GM12878 (cell line): Measurements from ENCODE around the gene DIO3. TPM values are rescaled to one million over a fixed set of nuclear protein-coding genes. Genes with fewer than 3 reads are reported as not detected.

Experiments used
- ATAC-seq: fragments of 200-7000 bp; cut with Tn5 transposase; 3 replicates; pipeline ENCODE4 v1.9.1; 2020; ENCODE audit warnings: mild to moderate bottlenecking, moderate library complexity
- BruUV-seq: library from RNA; stranded (reverse); fragments of 400-500 nt; replicated peaks from 2 replicates; lab custom pipeline; 2021; lab: Mats Ljungman, UMichigan
- CTCF ChIA-PET: fragments of 300-600 bp; sonication (Branson Sonifier 250); formaldehyde crosslinking; extraction: SDS; loops from one replicate; lab custom pipeline; 2021; ENCODE audit warnings: inconsistent platforms; lab: Yijun Ruan, JAX
- POLR2A ChIA-PET: fragments of 350-600 bp; formaldehyde crosslinking; extraction: SDS; loops from one replicate; lab custom pipeline; 2021; ENCODE audit warnings: inconsistent platforms; lab: Charles Lee
- RAD21 ChIA-PET: fragments of 300-600 bp; sonication (Branson Sonifier 250); formaldehyde crosslinking; loops from one replicate; lab custom pipeline; 2023; ENCODE audit warnings: antibody characterized with exemption; ENCODE audit not compliant: unreplicated experiment; lab: Charles Lee
- SMC1A ChIA-PET: fragments of 300-600 bp; sonication (Branson Sonifier 250); formaldehyde crosslinking; loops from one replicate; lab custom pipeline; 2023; ENCODE audit not compliant: unreplicated experiment, uncharacterized antibody; lab: Charles Lee
- DNase-seq: peaks from one replicate; pipeline ENCODE4 v3.0.0-alpha.2; 2011; ENCODE audit warnings: low read depth, low spot score
- FAIRE-seq: peaks from 3 replicates; lab custom pipeline; 2011; peaks lifted over from hg19 to GRCh38; lab: Jason Lieb, UNC
- H2AFZ ChIP-seq: 2 replicates; pipeline ENCODE4 v1.6.0; 2011; ENCODE audit warnings: low read depth, low read length, control low read depth; ENCODE audit not compliant: control insufficient read depth
- H3K27ac ChIP-seq: 2 replicates; pipeline ENCODE4 v1.5.1; 2011; ENCODE audit warnings: control low read depth; ENCODE audit not compliant: control insufficient read depth, insufficient read depth
- H3K27me3 ChIP-seq, 2 experiments: replicated peaks in 1 of 2; 2 replicates each; pipeline versions ENCODE4 v1.6.0 to v1.6.1; 2011; ENCODE audit warnings: low read length in 1 of 2; ENCODE audit not compliant: control insufficient read depth in 2 of 2, insufficient read depth in 2 of 2
- H3K36me3 ChIP-seq, 2 experiments: 2 replicates each; pipeline ENCODE4 v1.5.1; 2011; ENCODE audit warnings: low read length in 1 of 2; ENCODE audit not compliant: control insufficient read depth in 2 of 2, insufficient read depth in 2 of 2
- H3K4me1 ChIP-seq: 2 replicates; pipeline ENCODE4 v1.6.1; 2011; ENCODE audit warnings: mild to moderate bottlenecking, low read length, moderate library complexity, mixed read lengths; ENCODE audit not compliant: control insufficient read depth, insufficient read depth
- H3K4me2 ChIP-seq: 2 replicates; pipeline ENCODE4 v1.6.0; 2011; ENCODE audit warnings: control low read depth; ENCODE audit not compliant: control insufficient read depth, insufficient read depth
- H3K4me3 ChIP-seq: fragments of 200-600 bp; sonication (generic); 2 replicates; pipeline ENCODE4 v1.5.1; 2016
- H3K79me2 ChIP-seq: 2 replicates; pipeline ENCODE4 v1.6.0; 2011; ENCODE audit warnings: low read length; ENCODE audit not compliant: control insufficient read depth, insufficient read depth
- H3K9ac ChIP-seq: 2 replicates; pipeline ENCODE4 v1.8.0; 2011; ENCODE audit warnings: low read length, control low read depth, mixed read lengths; ENCODE audit not compliant: control insufficient read depth, insufficient read depth
- H3K9me3 ChIP-seq: replicated peaks from 3 replicates; pipeline ENCODE4 v1.5.1; 2011; ENCODE audit warnings: mild to moderate bottlenecking, low read length; ENCODE audit not compliant: control insufficient read depth, insufficient read depth
- H4K20me1 ChIP-seq: 2 replicates; pipeline ENCODE4 v1.6.0; 2011; ENCODE audit not compliant: control insufficient read depth, insufficient read depth
- BCL3 ChIP-seq: IDR thresholded peaks from 2 replicates; pipeline ENCODE4 v1.6.1; 2011; ENCODE audit warnings: borderline replicate concordance, low read depth, mild to moderate bottlenecking, moderate library complexity, low read length; ENCODE audit not compliant: insufficient read depth, poor library complexity, severe bottlenecking
- BMI1 ChIP-seq: fragments of 450-650 bp; IDR thresholded peaks from 2 replicates; pipeline ENCODE4 v1.6.1; 2016; ENCODE audit warnings: mild to moderate bottlenecking, moderate library complexity, borderline replicate concordance
- BRCA1 ChIP-seq: IDR thresholded peaks from 2 replicates; pipeline ENCODE4 v1.6.1; 2011; ENCODE audit warnings: low read depth, low read length, improper control_type of control experiment
- EED ChIP-seq: sonication (generic); IDR thresholded peaks from 2 replicates; pipeline ENCODE4 v1.6.1; 2016; ENCODE audit warnings: antibody characterized with exemption, low read depth
- EZH2 ChIP-seq: IDR thresholded peaks from 2 replicates; pipeline ENCODE4 v1.6.1; 2012; ENCODE audit warnings: low read depth, mild to moderate bottlenecking, control low read depth, inconsistent platforms, low read length, borderline replicate concordance; ENCODE audit not compliant: control insufficient read depth
- IKZF2 ChIP-seq, 2 experiments: fragments of 450-650 bp; IDR thresholded peaks; 2 replicates each; pipeline ENCODE4 v1.6.1; 2017; ENCODE audit warnings: mild to moderate bottlenecking in 2 of 2, moderate library complexity in 2 of 2
- MTA3 ChIP-seq: IDR thresholded peaks from 2 replicates; pipeline ENCODE4 v1.6.1; 2012; ENCODE audit warnings: low read length, inconsistent platforms, borderline replicate concordance
- NR2F1 ChIP-seq: fragments of 450-650 bp; conservative IDR thresholded peaks from 2 replicates; pipeline ENCODE4 v1.6.1; 2017; ENCODE audit warnings: mild to moderate bottlenecking
- NRF1 ChIP-seq: conservative IDR thresholded peaks from 2 replicates; pipeline ENCODE4 v1.6.1; 2011; ENCODE audit warnings: mild to moderate bottlenecking, low read depth, low read length, improper control_type of control experiment
- PAX8 ChIP-seq: fragments of 450-650 bp; IDR thresholded peaks from 2 replicates; pipeline ENCODE4 v1.6.1; 2017; ENCODE audit warnings: mild to moderate bottlenecking, moderate library complexity
- POU2F2 ChIP-seq: IDR thresholded peaks from 3 replicates; pipeline ENCODE4 v1.6.1; 2011; ENCODE audit warnings: low read depth, mild to moderate bottlenecking, low read length, borderline replicate concordance
- RAD51 ChIP-seq: fragments of 450-650 bp; IDR thresholded peaks from 2 replicates; pipeline ENCODE4 v1.6.1; 2016; ENCODE audit warnings: moderate library complexity, mild to moderate bottlenecking, inconsistent platforms
- RCOR1 ChIP-seq: conservative IDR thresholded peaks from 2 replicates; pipeline ENCODE4 v1.6.1; 2012; ENCODE audit warnings: low read depth, low read length, improper control_type of control experiment
- SIX5 ChIP-seq: IDR thresholded peaks from 2 replicates; pipeline ENCODE4 v1.6.1; 2011; ENCODE audit warnings: mild to moderate bottlenecking, low read depth, low read length, moderate library complexity; ENCODE audit not compliant: severe bottlenecking
- SMAD1 ChIP-seq: fragments of 450-650 bp; IDR thresholded peaks from 2 replicates; pipeline ENCODE4 v1.6.1; 2018; ENCODE audit warnings: mild to moderate bottlenecking, low read depth; ENCODE audit not compliant: partially characterized antibody
- SREBF1 ChIP-seq: IDR thresholded peaks from 2 replicates; pipeline ENCODE4 v1.6.1; 2012; ENCODE audit warnings: mild to moderate bottlenecking, low read length
- STAT1 ChIP-seq: fragments of 450-650 bp; conservative IDR thresholded peaks from 2 replicates; pipeline ENCODE4 v1.6.1; 2014; ENCODE audit warnings: antibody characterized with exemption, mild to moderate bottlenecking
- TAF1 ChIP-seq: IDR thresholded peaks from 2 replicates; pipeline ENCODE4 v1.6.1; 2011; ENCODE audit warnings: mild to moderate bottlenecking, low read depth, low read length, borderline replicate concordance
- ZNF24 ChIP-seq: fragments of 450-650 bp; IDR thresholded peaks from 2 replicates; pipeline ENCODE4 v1.6.1; 2017; ENCODE audit warnings: antibody characterized with exemption, mild to moderate bottlenecking
- WGBS: methylation state at CpG from one replicate; pipeline ENCODE4 v1.1.6; 2016; ENCODE audit warnings: low lambda C conversion rate; ENCODE audit not compliant: insufficient replicate concordance, insufficient coverage; ENCODE audit errors: missing lambda C conversion rate; 5-methylcytosine and 5-hydroxymethylcytosine counted together
- in situ Hi-C: fragments of 300-500 bp; cut with MboI; formaldehyde crosslinking; loops from 9 replicates; pipeline ENCODE4 v1.14.3; 2018; ENCODE audit warnings: mixed read lengths
- intact Hi-C: fragments of 100-400 bp; cut with micrococcal nuclease; formaldehyde crosslinking; loops from one replicate; pipeline ENCODE4 v1.14.2; 2022; ENCODE audit not compliant: unreplicated experiment
- polyA plus RNA-seq, 11 experiments: library from polyadenylated mRNA; depleted of rRNA in 4 of 11; unstranded in 6 of 11; stranded (reverse) in 5 of 11; fragments of >200 nt; fragmentation: Nextera tagmentation in 4 of 11; fragmentation: Illumina TruSeq in 1 of 11; extraction: Ambion mirVana in 4 of 11; extraction: Trizol in 1 of 11; gene quantifications; 1 replicate in 1 of 11; 2 replicates in 10 of 11; pipeline versions ENCODE4 v1.2.1 to v1.2.3, GENCODE V29; 2011 to 2016; ENCODE audit warnings: inconsistent platforms in 2 of 11, missing spikeins in 2 of 11, low read depth in 1 of 11
- total RNA-seq, 4 experiments: library from RNA; depleted of rRNA in 3 of 4; stranded (reverse); fragments of >200 nt in 3 of 4; fragmentation: Illumina TruSeq in 1 of 4; extraction: Trizol in 1 of 4; gene quantifications; 2 replicates each; pipeline versions ENCODE4 v1.2.1 to v1.2.3, GENCODE V29; 2013 to 2021

Gene DIO3
- total and polyA plus RNA-seq, 10 of the 15 experiments (the other 5 are each of a cell fraction or from before 2014, with no cell fraction given) = not detected

GRCh38 chr14:101588990-101589389, 27.7 kb downstream of the DIO3 start:
- H2AFZ ChIP-seq = no peak overlapping the region
- in situ Hi-C loops = no loop called here
- ChIA-PET SMC1A (no interaction called here), RAD21 (no interaction called here), CTCF (no interaction called here), POLR2A (no interaction called here)
- intact Hi-C loops = no loop called here
- no peak overlapping the region for H3K4me3 ChIP-seq
- H4K20me1 ChIP-seq = no peaks in the 10 kb centered on the region
- WGBS = 14% methylated on average over 6 of the region's 6 CpGs
- no peaks in the 10 kb centered on the region for H3K4me1 ChIP-seq
- H3K9ac ChIP-seq = no peak overlapping the region
- H3K9me3 ChIP-seq = no peaks in the 10 kb centered on the region
- ATAC-seq (no peak), DNase-seq (no peak), FAIRE-seq (no peak)
- H3K79me2 ChIP-seq = no peaks in the 10 kb centered on the region
- H3K27me3 ChIP-seq = no peaks in the 10 kb centered on the region
- no peak overlapping the region for H3K27ac ChIP-seq
- no TSS peak for BruUV-seq
- no peak overlapping the region for H3K4me2 ChIP-seq
- H3K36me3 ChIP-seq = no peaks in the 10 kb centered on the region
- TF ChIP-seq BMI1 (no peak), EZH2 (no peak), POU2F2 (no peak), MTA3 (no peak), RCOR1 (no peak), SIX5 (no peak), ZNF24 (no peak), IKZF2 (IDR thresholded peaks at IDR 0.05) (no peak), SMAD1 (no peak)

GRCh38 chr14:101589486-101590015, 28.3 kb downstream of the DIO3 start:
- Histone ChIP-seq H3K4me3 (no peak overlapping the region), H3K27ac (no peak overlapping the region), H3K9me3 (no peaks in the 10 kb centered on the region), H3K36me3 (no peaks in the 10 kb centered on the region), H3K79me2 (no peaks in the 10 kb centered on the region), H3K27me3 (no peaks in the 10 kb centered on the region), H3K4me2 (no peak overlapping the region), H4K20me1 (no peaks in the 10 kb centered on the region), H3K9ac (no peak overlapping the region), H2AFZ (no peak overlapping the region), H3K4me1 (no peaks in the 10 kb centered on the region)
- no TSS peak for BruUV-seq
- intact Hi-C loops = no loop called here
- WGBS = 0% methylated on average over 3 of the region's 3 CpGs
- ATAC-seq (no peak), FAIRE-seq (no peak), DNase-seq (no peak)
- in situ Hi-C loops = no loop called here
- ChIA-PET RAD21 (no interaction called here), POLR2A (no interaction called here), SMC1A (no interaction called here), CTCF (no interaction called here)
- TF ChIP-seq NRF1 (no peak), POU2F2 (no peak), SIX5 (no peak), STAT1 (no peak), PAX8 (no peak), BRCA1 (no peak), RAD51 (no peak), BCL3 (no peak), EED (no peak), NR2F1 (no peak), SREBF1 (no peak), TAF1 (no peak)
